Fibroblast of skin of left biceps (primary cell): ENCODE data around the gene CABLES2.
"Not testable (repeated sequence)": the region's sequence is repeated elsewhere in the genome, so short reads cannot be mapped to it uniquely, and the experiment has no call there.

Experiments used
- DNase-seq, 2 experiments: peaks; one replicate each; pipeline ENCODE4 v3.0.0-alpha.2; 2013; ENCODE audit warnings: low read depth in 2 of 2

CABLES2 gene

DNA sequence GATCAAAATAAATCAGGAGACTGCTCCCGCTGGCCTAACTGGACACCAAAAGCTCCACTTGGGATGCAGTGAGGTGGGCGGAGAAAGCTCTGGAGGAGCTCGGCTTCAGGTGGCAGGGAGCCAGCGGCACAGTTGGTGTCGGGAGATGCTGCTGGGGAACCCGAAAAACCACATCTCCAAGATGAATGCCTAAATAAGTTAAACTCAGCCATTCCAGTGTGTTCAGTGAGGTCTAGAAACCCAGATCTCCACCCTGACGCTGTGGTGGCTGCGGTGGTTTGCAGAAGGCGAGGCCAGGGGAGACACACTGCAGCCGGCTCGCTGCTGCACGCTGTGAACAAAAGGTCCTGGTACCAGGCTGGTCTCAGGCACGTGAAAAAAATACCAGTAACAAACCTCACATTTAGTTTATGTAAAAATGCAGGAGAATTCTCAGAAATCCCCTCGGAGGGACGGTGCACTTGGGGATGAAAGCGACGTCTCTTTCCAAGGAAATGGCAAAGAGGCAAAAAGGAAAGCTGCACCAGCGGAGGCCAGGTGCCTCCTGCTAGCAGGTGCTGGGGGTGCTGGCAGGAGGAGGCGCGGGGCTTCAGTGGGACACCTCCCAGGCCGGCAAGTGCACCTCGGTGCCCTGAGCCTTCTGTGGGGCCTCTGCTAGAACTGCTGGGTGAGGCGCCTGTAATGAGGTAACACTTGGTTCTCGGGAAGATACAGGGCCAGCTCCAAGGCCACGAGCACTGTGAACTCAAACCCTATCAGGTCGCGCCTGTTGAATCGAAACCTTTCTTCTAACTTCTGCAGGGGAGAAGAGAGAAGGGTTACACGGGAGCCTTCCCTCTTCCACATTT is 16.5 kb downstream of the CABLES2 start:
- DNase-seq, result no peak

DNA sequence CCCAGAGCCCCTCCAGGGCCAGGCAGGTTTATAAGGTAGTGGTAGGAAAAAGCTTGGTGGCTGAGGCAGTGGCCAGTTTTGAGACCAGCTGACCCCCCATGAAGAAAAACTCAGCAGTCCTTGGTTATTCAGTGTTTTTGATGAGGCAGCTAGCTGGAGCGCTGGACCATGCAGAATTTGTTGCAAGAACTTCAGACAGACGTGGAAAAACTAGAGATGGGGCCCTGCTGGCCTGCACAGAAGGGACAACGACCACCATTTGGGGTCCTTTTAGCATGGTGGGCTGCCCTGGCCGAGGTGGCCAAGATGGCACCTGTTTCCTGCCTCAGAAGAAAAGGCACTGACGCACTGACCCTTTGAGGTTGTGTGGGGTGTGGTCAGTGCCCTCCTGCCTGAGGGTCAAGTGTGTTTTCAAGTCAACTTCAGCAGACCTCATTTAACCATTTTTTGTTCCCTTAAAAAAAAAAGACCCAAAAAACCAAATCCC is 17.4 kb downstream of the CABLES2 start:
- DNase-seq, result no peak

GRCh38 chr20:62388839-62389600 is 18.1 kb downstream of the CABLES2 start:
- no peak for DNase-seq

- no peak for DNase-seq
These were observed 19.0 kb downstream of the CABLES2 start for GRCh38 chr20:62387933-62388635.

- DNase-seq, result no peak
These were observed 19.7 kb downstream of the CABLES2 start for GRCh38 chr20:62387219-62387913.

GRCh38 chr20:62386383-62387218 is 20.5 kb downstream of the CABLES2 start, which contains the start of gene RPS21:
Gene RPS21, plus strand, starts transcription at chr20:62387103. Its CDS starts 236 bp downstream, at chr20:62387339.
- peak; percentile 57 to 61 for DNase-seq

DNA sequence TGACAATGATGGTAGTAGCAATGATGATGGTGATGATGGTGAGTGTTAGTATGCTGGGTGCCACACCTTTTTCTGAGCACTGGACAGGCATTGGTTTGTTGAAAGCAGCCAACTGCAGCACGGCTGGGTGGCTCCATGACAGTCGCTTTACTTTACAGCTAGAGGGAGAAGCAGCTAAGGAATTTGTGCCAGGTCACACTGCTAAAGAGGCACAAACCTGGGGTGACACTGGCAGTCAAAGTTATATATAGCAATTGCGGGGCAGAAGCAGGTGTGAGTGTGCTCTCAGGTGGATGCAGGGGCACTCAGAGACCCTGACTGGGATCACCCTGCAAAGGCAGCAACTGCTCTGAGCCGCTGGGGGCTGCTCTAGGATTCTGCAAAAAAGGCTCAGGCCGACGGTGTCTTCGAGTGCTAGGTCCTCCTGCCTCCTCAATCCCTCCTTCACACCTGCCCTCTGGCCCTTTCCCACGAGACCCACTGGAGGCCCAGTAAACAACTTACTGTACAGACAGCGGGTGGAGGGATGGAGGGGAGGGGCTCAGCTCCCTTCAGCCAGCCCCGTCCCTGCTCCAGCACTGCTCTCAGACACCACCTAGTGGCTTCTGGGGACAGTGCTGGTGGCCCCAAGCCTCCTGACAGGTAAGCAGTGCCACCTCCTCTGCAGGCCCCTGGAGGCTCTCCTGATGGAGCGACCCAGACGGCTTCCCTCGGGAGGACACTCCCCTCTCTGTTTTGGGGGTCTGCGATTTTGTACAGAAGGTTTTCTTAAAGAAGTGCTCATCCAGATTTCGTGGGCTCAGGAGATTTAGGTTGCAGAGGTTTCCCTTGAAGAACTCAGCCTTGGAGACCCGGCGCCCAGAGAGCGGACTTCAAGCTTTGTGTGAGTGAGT is 24.5 kb downstream of the CABLES2 start:
- peak in 1 of 2 experiments; percentile 20 for DNase-seq

DNA sequence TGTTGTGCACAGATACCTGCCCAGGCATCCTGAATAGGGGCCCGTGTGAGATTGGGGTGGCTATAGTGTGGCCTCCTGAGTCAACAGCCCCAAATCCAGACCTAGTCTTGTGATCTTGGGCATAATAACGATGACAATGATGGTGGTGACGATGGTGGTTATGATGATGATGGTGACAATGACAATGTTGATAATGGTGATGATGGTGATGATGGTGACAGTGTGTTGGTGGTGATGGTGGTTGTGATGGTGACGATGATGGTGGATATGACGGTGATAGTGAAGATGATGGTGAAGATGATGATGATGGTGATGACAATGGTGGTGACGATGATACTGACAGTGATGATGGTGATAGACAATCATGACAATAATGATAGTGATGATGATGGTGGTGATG is 25.2 kb downstream of the CABLES2 start:
- DNase-seq, result no peak

DNA sequence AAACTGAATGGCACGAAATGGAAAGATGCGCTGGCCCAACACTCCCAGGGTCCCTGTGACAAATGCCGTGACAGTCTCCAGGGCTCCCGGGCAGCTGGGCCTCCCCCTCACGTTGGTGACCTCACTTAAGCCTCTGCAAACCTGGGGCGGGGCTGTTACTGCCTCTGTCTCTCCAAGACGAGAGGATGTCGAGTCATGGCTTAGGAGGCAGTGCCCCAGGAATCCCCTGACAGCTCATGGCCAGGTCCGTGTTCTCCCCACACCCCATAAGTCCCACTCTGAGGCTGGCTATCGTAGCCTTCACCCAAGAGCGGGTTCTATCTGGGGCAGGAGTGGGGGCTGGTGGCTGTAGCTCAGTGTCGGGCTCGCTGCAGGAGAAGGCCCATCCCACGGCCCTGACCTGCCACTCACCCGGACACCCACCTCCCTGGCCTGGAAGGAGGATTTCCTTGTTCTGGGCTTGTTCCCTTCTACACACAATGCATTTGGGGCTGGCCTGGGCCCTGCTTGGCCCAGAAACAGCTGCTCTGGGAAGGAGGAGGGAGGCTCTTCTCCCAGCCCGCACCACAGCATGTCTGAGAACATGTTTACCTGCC is 25.8 kb downstream of the CABLES2 start:
- DNase-seq, result no peak

DNA sequence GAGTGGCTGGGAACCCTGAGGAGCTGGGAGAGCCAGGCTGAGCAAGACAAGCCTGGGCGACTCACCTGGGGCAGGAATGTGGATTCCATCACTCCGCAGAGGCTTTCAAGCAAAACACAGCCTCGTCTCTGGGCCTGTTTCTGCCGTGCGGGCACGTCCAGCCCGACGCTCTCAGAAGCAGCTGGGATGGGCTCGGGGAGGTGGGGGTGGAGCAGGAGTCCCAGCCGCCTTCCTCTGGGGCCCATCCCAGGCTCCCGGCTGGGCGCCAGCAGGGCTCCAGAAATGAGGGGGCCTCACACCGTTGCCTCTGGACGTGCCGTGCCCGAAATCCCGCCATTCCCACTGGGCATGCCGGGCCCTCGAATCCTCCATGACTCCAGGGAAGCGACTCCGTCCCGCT is 28.9 kb downstream of the CABLES2 start:
- DNase-seq, result no peak

- DNase-seq, result no peak
These were observed 29.4 kb downstream of the CABLES2 start for GRCh38 chr20:62377615-62378178.

GRCh38 chr20:62377064-62377461 is 30.0 kb downstream of the CABLES2 start:
- DNase-seq, result no peak

- no peak for DNase-seq
These were observed 30.7 kb downstream of the CABLES2 start for GRCh38 chr20:62376112-62377063.

DNA sequence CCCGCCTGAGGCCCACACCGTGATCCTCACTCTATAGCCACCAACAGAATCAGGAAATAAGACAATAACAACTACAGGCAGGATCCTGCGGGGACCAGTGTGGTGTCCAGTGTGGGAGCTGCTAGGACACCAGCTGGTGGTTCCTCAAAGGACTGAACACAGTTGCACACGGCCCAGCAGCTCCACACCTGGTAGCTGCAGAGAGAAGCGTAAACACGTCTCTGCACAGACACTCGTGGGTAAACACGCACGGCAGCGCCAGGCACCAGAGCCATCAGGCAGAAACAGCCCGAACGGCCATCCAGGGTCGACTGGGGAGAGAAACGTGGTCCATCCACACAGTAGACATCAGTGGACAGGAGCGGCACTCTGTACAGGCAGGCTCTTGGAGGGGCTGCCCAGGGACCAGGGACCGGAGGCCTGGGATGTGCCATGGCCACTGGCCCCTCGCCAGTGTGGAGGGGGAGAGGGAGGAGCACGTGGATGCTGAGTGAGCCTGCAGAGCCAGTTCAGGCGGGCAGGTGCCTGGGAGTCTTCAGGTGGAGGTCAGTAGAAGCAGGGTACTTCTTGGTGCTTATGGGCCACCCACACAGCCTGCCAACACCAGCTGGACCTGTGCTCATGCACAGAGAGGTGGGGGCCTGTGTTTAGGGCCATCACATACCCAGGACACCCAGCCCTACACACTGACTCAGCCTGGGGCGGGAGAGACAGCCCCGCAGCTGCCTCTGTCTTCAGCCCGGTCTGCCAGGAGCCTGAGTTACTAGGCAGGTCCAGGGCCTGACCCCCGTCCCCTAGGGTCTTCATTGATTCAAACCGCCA is 32.5 kb downstream of the CABLES2 start:
- DNase-seq, result no peak

DNA sequence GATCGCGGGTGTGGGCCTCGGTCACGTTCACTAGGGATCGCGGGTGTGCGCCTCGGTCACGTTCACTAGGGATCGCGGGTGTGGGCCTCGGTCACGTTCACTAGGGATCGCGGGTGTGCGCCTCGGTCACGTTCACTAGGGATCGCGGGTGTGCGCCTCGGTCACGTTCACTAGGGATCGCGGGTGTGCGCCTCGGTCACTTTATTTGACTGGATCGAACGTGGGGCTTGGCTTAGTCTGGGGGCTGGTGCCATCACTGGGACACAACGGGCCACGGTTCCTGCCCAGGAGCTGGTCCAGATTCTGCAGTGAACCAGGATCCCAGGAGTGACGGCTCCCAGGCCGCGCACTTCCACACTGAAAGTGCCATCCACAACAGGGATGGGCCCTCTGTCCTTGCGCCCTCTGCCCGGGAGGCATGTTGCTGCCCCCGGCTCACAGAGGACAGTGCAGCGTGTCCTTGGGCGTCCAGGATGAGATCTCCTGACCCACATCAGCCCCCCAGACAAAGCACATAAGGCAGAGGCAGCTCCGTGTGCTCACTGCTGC is 33.4 kb downstream of the CABLES2 start:
- DNase-seq, result not testable (repeated sequence)
